Measurements from ENCODE around the gene KSR1. TPM values are rescaled to one million over a fixed set of nuclear protein-coding genes. Genes with fewer than 3 reads are reported as not detected.
A peak's percentile ranks its signal among the peaks of the same experiment; 100 is the strongest.

The KSR1 gene
- total and polyA plus RNA-seq, 2 of the 4 experiments (the other 2 are of a cell fraction) = 12.5 to 21.9 TPM

DNA sequence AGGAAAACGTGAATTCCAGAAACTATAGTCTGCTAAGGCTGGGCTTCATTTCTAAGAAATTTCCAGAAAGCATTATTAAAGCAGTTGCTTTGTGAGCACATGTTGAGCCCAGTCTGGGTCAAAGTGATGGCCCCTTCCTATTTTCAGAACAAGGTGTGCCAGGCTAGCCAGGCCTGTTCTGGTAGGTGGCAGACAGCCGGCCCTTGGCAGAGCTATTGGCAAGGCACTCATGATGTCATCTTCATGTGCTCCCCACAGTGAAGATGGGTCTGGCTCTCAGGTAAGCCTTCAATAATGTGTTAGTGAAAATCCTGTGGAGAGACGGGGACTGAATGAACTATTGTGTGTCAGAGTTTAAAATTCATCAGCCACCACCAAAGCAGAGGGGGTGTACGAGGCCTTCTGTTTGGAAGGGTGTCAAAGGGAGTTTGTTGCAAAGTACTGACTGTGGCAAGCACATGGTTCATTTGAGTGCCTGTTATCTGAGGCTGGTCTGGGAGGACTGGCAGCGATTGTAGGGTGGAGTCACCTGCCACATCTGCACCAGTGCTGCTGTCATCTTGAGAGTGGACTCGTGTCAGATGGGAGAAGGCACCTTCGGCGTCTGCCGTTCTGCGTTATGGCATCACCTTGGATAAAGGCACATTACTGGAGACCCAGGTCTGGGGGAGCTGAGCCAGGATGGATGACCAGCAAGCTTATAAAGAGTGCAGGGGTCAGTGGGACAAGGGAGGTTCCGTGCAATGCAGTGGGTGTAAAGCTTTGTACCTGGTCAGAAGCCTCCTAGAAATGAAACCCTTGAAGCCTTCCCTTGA lies 43.4 kb downstream of the KSR1 start:
- Histone ChIP-seq H3K4me2 (ENCODE audit: low read depth, low read length) (no peak overlapping the region), H3K27ac (ENCODE audit: insufficient read depth, low read length) (no peak overlapping the region), H3K36me3 (ENCODE audit: control insufficient read depth, insufficient read depth, low read length) (peaks cover 11% of the 10 kb centered on the region), H2AK5ac (ENCODE audit: low read depth, low read length) (peak overlapping the region; percentile 61), H4K91ac (ENCODE audit: insufficient read depth, low read depth, low read length) (no peak overlapping the region), H2BK120ac (ENCODE audit: low read depth, low read length) (no peak overlapping the region), H2AFZ (replicated peaks; ENCODE audit: low read length, poor library complexity) (no peak overlapping the region), H4K8ac (ENCODE audit: low read depth in 2 of 2, low read length in 2 of 2) (no peak overlapping the region), H3K9me3 (ENCODE audit: control insufficient read depth, insufficient read depth, low read length) (no peaks in the 10 kb centered on the region), H3K9me1 (ENCODE audit: insufficient read depth, low read length) (peaks cover 21% of the 10 kb centered on the region), H4K20me1 (ENCODE audit: insufficient read depth, low read length) (peaks cover 62% of the 10 kb centered on the region), H3K27me3 (ENCODE audit: control insufficient read depth, insufficient read depth, low read length) (no peaks in the 10 kb centered on the region), H2BK20ac (ENCODE audit: low read depth, low read length) (no peak overlapping the region), H3K79me1 (ENCODE audit: low read depth in 1 of 2, low read length in 2 of 2) (peaks cover 33 to 83% of the 10 kb centered on the region in 2 experiments; a peak in 3 of 4 replicates), H2BK15ac (ENCODE audit: low read depth, low read length) (no peak overlapping the region), H2AK9ac (replicated peaks; ENCODE audit: low read depth, low read length, poor library complexity) (no peak overlapping the region), H3K4me1 (ENCODE audit: control insufficient read depth, insufficient read depth, low read length) (peaks cover 29% of the 10 kb centered on the region), H3K56ac (ENCODE audit: extremely low read depth, insufficient read depth, low read length) (no peak overlapping the region), H3K4me3 (ENCODE audit: insufficient read depth, low read depth, low read length) (no peak overlapping the region), H4K5ac (ENCODE audit: low read depth, low read length) (no peak overlapping the region), H3K23ac (ENCODE audit: low read depth, low read length) (no peak overlapping the region), H3K14ac (replicated peaks; ENCODE audit: low read depth, low read length) (no peak overlapping the region), H3K9ac (ENCODE audit: low read depth, low read length) (no peak overlapping the region), H3K18ac (ENCODE audit: low read depth, low read length) (no peak overlapping the region), H2BK5ac (ENCODE audit: low read depth, low read length, poor library complexity, severe bottlenecking) (no peak overlapping the region), H3K4ac (ENCODE audit: low read depth, low read length) (no peak overlapping the region)
- ATAC-seq (ENCODE audit: low read depth) (no peak), DNase-seq (no peak)
- in situ Hi-C loops (cut with MboI; ENCODE audit: low sequenced_read_pairs) = loop anchor here (5.0 kb wide), 1 partner anchor 48 kb away; no protein-coding TSS in a partner anchor
- no TSS peak for BruUV-seq (replicated peaks)
- WGBS, 2 experiments (ENCODE audit: extremely low coverage in 2 of 2, insufficient read length in 1 of 2) = 100% methylated on average over 3 of the region's 11 CpGs; no CpG with 5 or more reads in 1 of the 2 experiments
- CTCF ChIA-PET = interaction anchor here (1.4 kb wide), 1 partner anchor 11 kb away, joined by 3 read pairs; no protein-coding TSS in a partner anchor
- intact Hi-C loops (cut with micrococcal nuclease) = loop anchor here (5.0 kb wide), 1 partner anchor 43 kb away; no protein-coding TSS in a partner anchor
- POLR2A ChIA-PET (ENCODE audit: unreplicated experiment) = no interaction called here
- dilution Hi-C loops (cut with HindIII; ENCODE audit: low sequenced_read_pairs, unreplicated experiment) = no loop called here
- TF ChIP-seq SMC3 (IDR thresholded peaks at IDR 0.05; ENCODE audit: low read depth, low read length) = no peak
- no peak for TF ChIP-seq RFX5 (IDR thresholded peaks at IDR 0.05; ENCODE audit: low read depth, low read length)
- TF ChIP-seq CHD1 (IDR thresholded peaks at IDR 0.05; ENCODE audit: low read depth, low read length) = no peak
- no peak for TF ChIP-seq CEBPB (IDR thresholded peaks at IDR 0.05; ENCODE audit: low read depth, low read length)
- TF ChIP-seq BHLHE40 (IDR thresholded peaks at IDR 0.05; ENCODE audit: low read depth, low read length) = no peak
- TF ChIP-seq NFE2L2 (IDR thresholded peaks at IDR 0.05; ENCODE audit: low read depth, low read length) = no peak
- no peak for TF ChIP-seq MAFK (IDR thresholded peaks at IDR 0.05; ENCODE audit: low read depth, low read length)
- TF ChIP-seq, protein P1, sequence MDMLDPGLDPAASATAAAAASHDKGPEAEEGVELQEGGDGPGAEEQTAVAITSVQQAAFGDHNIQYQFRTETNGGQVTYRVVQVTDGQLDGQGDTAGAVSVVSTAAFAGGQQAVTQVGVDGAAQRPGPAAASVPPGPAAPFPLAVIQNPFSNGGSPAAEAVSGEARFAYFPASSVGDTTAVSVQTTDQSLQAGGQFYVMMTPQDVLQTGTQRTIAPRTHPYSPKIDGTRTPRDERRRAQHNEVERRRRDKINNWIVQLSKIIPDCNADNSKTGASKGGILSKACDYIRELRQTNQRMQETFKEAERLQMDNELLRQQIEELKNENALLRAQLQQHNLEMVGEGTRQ (IDR thresholded peaks at IDR 0.05; ENCODE audit: low read depth, low read length) = no peak
- no peak for TF ChIP-seq RCOR1 (IDR thresholded peaks at IDR 0.05; ENCODE audit: insufficient replicate concordance, low read length)
- TF ChIP-seq POLR2A (IDR thresholded peaks at IDR 0.05; ENCODE audit: low read depth, low read length) = no peak
- TF ChIP-seq, protein P2, sequence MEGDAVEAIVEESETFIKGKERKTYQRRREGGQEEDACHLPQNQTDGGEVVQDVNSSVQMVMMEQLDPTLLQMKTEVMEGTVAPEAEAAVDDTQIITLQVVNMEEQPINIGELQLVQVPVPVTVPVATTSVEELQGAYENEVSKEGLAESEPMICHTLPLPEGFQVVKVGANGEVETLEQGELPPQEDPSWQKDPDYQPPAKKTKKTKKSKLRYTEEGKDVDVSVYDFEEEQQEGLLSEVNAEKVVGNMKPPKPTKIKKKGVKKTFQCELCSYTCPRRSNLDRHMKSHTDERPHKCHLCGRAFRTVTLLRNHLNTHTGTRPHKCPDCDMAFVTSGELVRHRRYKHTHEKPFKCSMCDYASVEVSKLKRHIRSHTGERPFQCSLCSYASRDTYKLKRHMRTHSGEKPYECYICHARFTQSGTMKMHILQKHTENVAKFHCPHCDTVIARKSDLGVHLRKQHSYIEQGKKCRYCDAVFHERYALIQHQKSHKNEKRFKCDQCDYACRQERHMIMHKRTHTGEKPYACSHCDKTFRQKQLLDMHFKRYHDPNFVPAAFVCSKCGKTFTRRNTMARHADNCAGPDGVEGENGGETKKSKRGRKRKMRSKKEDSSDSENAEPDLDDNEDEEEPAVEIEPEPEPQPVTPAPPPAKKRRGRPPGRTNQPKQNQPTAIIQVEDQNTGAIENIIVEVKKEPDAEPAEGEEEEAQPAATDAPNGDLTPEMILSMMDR (conservative IDR thresholded peaks at IDR 0.05; ENCODE audit: low read depth, low read length) = no peak
- no peak for TF ChIP-seq MAZ (IDR thresholded peaks at IDR 0.05; ENCODE audit: borderline replicate concordance, low read depth, low read length)
- TF ChIP-seq FOS (IDR thresholded peaks at IDR 0.05; ENCODE audit: low read depth, low read length) = no peak
- TF ChIP-seq RAD21 (IDR thresholded peaks at IDR 0.05; ENCODE audit: low read length) = no peak
- TF ChIP-seq, protein P3, sequence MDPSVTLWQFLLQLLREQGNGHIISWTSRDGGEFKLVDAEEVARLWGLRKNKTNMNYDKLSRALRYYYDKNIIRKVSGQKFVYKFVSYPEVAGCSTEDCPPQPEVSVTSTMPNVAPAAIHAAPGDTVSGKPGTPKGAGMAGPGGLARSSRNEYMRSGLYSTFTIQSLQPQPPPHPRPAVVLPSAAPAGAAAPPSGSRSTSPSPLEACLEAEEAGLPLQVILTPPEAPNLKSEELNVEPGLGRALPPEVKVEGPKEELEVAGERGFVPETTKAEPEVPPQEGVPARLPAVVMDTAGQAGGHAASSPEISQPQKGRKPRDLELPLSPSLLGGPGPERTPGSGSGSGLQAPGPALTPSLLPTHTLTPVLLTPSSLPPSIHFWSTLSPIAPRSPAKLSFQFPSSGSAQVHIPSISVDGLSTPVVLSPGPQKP (IDR thresholded peaks at IDR 0.05; ENCODE audit: borderline replicate concordance, low read depth, low read length) = no peak
